GM19463 (cell line): Measurements from ENCODE around the gene SUCNR1.
A peak's percentile ranks its signal among the peaks of the same experiment; 100 is the strongest.
"Not testable (repeated sequence)": the region's sequence is repeated elsewhere in the genome, so short reads cannot be mapped to it uniquely, and the experiment has no call there.

Experiments
- ATAC-seq: cut with Tn5 transposase; IDR thresholded peaks from one replicate; pipeline ENCODE4 v1.9.1; 2021; ENCODE audit warnings: mild to moderate bottlenecking, moderate library complexity; ENCODE audit not compliant: unreplicated experiment

Gene SUCNR1

GRCh38 chr3:151900884-151901643 is 27.6 kb downstream of the SUCNR1 start:
- ATAC-seq: no peak

GRCh38 chr3:151901644-151902285 is 28.3 kb downstream of the SUCNR1 start:
- ATAC-seq: no peak

- ATAC-seq: no peak
Measured at GRCh38 chr3:151903501-151903991, 30.1 kb downstream of the SUCNR1 start.

DNA sequence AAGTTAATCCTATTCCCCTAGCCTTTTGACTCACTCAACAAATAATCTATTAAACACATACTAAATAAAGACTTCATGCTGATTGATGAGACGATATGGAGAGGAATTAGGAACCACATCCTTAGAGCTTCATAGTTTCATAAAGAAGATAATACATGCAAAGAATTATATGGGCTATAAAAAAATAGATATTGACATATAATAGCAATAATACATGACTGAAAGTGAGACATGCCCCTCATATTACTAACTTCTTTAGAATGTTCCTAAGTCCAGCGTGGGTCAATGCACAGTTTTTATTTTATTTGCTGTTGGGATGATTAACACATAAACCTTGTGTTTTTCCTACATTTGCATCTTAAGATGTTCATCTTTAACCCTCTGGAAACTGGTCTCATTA is 32.2 kb downstream of the SUCNR1 start:
- no peak for ATAC-seq

DNA sequence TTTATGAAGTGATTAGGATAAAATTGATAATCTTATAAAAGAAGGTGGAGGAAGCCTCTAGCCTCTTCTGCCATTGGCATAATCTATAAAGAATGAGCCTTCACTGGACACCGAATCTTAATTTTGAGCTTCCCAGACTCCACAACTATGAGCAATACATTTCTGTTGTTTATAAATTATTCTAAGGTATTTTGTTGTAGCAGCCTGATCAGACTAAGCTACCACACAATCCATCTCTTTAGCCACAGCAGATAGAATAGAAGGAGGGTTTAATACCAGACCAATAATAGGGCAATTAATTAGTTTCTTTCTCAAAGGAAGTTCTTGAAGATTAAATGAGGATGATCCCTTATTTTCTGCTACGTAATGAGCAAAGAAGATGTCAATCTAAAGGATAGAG is 33.3 kb downstream of the SUCNR1 start:
- no peak for ATAC-seq

DNA sequence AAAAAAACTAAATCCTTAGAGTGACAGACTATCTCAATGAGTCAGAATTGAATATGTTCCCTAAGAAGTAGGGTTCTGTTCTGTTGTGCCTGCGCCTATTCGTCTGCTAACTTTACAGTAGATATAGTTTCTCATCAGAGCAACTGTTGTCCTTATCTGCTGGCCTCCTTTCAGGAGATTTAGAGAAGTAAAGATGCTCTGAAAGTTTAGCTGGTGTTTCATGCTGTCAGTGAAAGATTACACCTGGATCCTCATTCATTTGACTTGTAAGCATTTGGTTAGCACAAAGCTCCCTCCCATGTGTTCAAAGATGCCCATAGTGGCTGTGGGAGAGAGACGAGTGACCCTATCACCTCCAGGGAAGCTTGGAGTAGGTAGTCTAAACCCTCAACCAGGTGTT is 35.0 kb downstream of the SUCNR1 start:
- ATAC-seq: no peak

DNA sequence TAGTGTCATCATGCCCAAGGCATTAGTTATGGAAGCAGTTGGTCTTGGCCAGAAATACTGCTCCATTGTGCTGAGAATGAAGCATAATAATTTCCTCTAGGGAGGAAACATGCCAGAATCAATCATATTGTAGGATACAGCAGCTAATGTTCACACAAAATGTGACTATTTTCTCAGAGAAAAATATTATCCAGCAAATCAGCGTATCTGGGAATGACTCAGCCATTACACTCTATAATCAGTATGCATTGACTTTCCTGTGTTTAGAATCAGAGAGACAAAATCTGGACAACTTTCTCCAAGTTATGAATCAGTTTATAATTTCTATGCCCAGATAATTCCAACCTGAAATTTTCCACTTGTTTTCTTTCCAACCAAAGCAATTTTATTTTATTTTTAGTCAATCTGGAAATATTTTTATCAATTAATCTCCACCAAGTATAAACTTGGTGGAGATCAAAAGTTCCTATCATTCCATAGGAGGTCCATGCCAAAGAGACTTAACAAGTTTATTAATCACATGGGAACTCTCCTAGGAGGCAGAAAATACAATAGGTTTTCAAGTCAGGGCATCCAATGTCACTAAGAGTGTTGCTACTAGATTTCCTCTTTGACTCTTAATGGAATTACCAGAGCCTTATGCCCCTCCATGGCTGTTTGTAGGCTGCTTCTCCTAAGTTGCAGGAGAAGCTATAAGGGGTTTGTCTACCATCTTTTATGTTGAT is 36.4 kb downstream of the SUCNR1 start:
- ATAC-seq: no peak

DNA sequence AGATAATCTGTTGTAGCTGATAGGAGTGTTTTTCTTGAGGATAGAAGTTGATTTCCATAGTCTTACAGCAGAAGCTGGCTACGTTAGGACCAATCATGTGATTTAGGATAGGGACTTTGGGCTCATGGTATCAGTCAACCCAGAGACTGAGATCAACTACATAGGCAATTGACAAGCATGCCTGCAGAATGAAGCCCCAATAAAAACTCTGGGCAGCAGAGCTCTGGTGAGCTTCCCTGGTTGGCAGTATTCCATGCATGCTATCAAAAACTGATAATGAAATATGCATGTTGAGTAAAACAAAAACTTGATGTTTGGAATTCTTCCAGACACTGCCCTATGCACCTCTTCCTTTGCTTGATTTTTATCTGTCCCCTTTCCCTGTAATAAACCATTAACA is 38.0 kb downstream of the SUCNR1 start:
- ATAC-seq: no peak

DNA sequence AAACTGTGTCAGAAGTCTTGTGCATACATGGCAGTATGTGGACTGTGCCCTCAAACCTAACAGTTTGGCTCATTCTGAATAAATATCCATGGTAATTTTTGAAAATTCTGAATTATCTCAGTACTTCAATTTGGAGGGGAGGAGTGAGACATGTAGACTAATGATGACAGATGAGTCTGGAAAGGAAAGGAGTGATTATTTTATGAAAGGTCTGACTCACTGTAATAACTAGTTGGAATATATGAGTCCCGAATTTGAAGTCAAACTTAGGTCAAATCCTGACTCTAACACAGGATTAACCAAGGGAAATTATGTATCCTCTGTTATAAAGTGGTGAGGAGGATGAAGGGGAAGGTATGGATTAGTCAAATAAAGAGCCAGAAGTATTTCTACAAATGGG is 38.6 kb downstream of the SUCNR1 start:
- ATAC-seq: no peak

GRCh38 chr3:151916781-151917180 is 43.3 kb downstream of the SUCNR1 start:
- ATAC-seq: no peak

DNA sequence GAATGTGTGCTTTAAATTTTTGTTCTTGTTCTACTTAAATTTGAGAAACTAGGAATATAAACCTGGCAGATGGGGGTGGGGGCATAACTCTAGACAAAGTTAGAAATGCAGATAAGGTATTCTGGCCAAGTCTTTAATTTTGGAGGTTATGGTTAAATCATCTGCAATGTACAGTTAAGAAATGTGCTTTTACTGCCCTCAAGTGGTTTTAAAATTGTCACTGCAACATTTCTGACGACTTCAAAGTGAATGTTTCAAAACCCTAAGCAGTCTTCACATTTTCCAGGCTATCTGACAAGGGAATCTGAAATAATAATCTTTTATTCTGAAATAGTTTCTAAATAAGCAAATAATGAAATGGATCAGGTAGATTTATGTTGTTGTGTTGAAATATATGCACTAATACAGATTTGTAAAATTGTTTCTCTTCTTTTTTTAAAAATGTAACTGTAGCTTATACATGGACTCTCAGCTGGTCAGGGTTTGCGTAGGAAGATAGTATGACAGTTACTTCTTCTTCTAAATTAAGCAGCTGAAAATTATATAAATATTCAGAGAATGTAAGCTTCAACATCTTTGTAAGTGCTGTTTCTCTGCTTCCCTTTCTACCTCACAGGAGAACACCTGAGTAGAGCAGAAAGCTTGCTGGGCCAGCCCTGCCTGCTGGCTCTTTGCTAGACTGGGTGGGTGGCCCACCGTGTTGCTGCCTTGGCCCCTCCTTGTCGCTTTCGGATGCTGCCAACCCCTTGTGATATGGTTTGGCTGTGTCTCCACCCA is 45.0 kb downstream of the SUCNR1 start:
- ATAC-seq: peak; percentile 70

- ATAC-seq: no peak
Measured at GRCh38 chr3:151919030-151919328, 45.5 kb downstream of the SUCNR1 start.

DNA sequence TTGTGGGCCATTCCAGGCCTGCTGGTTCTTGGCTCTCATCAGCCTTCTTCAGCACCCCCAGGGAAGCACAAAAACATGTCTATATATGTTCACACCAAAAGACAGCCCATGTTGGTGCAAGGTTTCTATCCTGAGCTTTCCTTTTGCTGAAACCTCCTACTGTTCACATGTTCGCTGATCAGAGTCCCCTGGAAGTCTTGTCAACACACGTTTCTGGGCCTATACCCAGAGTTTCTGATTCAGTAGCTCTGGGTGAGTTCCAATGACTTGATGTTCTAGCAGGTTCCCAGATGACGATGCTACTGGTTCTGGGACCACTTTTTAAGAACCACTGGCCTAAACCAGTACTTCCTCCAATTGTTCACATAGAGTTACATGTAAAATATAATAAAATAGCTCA is 46.0 kb downstream of the SUCNR1 start:
- ATAC-seq: no peak

DNA sequence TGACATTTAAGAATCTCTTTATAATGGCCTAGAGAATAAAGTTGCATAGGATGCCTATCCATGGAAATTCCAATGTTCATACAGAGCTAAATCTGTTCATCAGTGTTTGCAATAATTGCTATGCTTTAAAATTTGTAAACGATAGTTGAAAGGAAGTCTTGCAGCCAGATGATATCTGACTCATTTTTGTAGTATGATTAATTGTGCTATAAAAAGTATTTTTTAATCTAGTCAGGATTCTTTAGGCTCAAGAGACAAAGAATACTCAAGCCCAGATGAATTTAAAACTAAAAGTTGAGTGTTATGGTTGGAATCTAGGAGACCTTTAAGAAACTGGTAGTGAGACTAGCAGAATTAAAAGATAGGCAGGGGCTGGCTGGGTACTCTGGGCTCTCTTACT is 50.5 kb downstream of the SUCNR1 start:
- ATAC-seq: no peak

DNA sequence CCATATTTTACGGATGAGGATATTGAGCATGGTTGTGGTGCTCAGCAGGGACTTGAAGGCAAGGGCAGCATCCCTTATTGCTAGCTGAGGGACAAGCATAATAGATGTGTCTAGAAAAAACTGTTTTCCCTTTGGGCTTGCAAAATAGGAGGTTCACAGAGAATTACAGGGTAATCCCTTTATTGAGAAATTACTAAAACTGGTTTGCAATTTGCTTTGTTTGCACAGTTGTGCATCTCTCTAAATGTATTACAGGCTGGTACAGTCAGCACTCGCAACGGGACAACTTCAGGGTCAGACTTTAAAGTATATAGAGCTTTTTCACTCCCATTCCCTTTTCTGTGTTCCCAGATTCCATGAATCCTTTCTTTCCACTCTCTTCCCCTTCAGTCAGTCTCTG is 51.3 kb downstream of the SUCNR1 start:
- ATAC-seq: no peak

DNA sequence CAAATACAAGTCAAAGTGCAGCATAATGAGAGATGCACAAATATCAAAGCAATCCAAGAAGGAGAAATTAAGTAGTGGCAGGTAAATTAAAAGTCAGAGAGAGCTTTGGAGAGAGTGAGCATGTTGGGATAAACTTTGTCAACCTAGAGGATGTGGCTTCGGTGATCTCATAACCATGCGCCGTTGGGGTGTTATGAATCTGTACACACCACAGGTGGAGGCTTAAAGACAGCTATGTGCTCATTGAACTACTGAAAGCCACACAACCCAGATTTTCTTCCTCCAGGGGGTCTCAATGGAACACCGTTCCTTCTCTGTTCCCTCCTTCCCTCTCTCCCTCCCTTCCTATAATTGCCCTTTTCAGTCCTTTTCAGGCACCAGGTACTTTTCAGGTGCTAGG is 52.0 kb downstream of the SUCNR1 start:
- ATAC-seq: no peak

- ATAC-seq: no peak
Measured at GRCh38 chr3:151925876-151926275, 52.4 kb downstream of the SUCNR1 start.

- no peak for ATAC-seq
Measured at GRCh38 chr3:151926956-151927355, 53.5 kb downstream of the SUCNR1 start.

DNA sequence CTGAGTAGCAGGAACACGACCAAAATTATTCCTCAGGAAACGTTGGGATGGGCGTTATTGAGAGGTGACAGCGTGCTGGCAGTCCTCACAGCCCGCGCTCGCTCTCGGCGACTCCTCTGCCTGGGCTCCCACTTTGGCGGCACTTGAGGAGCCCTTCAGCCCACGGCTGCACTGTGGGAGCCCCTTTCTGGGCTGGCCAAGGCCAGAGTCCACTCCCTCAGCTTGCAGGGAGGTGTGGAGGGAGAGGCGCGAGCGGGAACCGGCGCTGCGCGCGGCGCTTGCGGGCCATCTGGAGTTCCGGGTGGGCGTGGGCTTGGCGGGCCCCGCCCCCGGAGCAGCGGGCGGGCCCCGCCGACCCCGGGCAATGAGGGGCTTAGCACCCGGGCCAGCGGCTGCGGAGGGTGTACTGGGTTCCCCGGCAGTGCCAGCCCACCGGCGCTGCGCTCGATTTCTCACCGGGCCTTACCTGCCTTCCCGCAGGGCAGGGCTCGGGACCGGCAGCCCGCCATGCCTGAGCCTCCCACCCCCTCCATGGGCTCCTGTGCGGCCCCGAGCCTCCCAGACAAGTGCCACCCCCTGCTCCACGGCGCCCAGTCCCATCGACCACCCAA is 54.6 kb downstream of the SUCNR1 start:
- ATAC-seq: not testable (repeated sequence)

- ATAC-seq: no peak
Measured at GRCh38 chr3:151931171-151931570, 57.7 kb downstream of the SUCNR1 start.
